Right atrium auricular region (tissue), 2 donors: Measurements from ENCODE around the gene LPIN2. TPM values are rescaled to one million over a fixed set of nuclear protein-coding genes. Genes with fewer than 3 reads are reported as not detected.

ENCODE experiments used
- DNase-seq: peaks from one replicate; pipeline ENCODE4 v3.0.0-alpha.2; 2019; ENCODE audit warnings: low spot score
- H3K27ac ChIP-seq, 2 donors: fragments of 200-600 bp; sonication (generic); 1 replicate in 1 of 2; 2 replicates in 1 of 2; pipeline ENCODE4 v1.5.1; 2016 to 2019
- H3K27me3 ChIP-seq, 2 donors: fragments of 200-600 bp; sonication (generic); one replicate each; pipeline versions ENCODE4 v1.5.1 to v1.6.0; 2017 to 2019
- H3K36me3 ChIP-seq: fragments of 200-600 bp; sonication (generic); one replicate; pipeline ENCODE4 v1.5.1; 2016
- H3K4me1 ChIP-seq, 2 donors: fragments of 200-600 bp; sonication (generic); one replicate each; pipeline versions ENCODE4 v1.5.1 to v1.6.0; 2017 to 2019
- H3K4me3 ChIP-seq, 2 donors: fragments of 200-600 bp; sonication (generic); 1 replicate in 1 of 2; 2 replicates in 1 of 2; pipeline ENCODE4 v1.5.1; 2017 to 2019; ENCODE audit warnings: mild to moderate bottlenecking in 1 of 2, moderate library complexity in 1 of 2
- H3K9me3 ChIP-seq, 2 donors: fragments of 200-600 bp; sonication (generic); one replicate each; pipeline ENCODE4 v1.5.1; 2019
- CTCF ChIP-seq, 2 donors: fragments of 200-600 bp; sonication (generic); IDR thresholded peaks; one replicate each; pipeline ENCODE4 v1.5.1; 2019; ENCODE audit warnings: antibody characterized with exemption in 2 of 2
- total RNA-seq, 2 donors: library from RNA; depleted of rRNA; stranded (reverse); fragments of >200 nt; gene quantifications; one replicate each; pipeline ENCODE4 v1.1.0, GENCODE V29; 2016

LPIN2 gene
- total RNA-seq, 2 donors from 2014 or later = 15.5 to 19.0 TPM

GRCh38 chr18:2969695-2970094, 43.2 kb downstream of the LPIN2 start:
- no peak for TF ChIP-seq CTCF (IDR thresholded peaks at IDR 0.05)
- DNase-seq = no peak
- H3K36me3 ChIP-seq = no peaks in the 10 kb centered on the region
- H3K4me1 ChIP-seq = peaks cover 0 to 63% of the 10 kb centered on the region in 2 donors
- H3K4me3 ChIP-seq = no peak overlapping the region
- H3K27me3 ChIP-seq = no peaks in the 10 kb centered on the region
- H3K27ac ChIP-seq = no peak overlapping the region
- H3K9me3 ChIP-seq = no peaks in the 10 kb centered on the region

- Histone ChIP-seq H3K9me3 (no peaks in the 10 kb centered on the region), H3K4me3 (no peak overlapping the region), H3K36me3 (no peaks in the 10 kb centered on the region), H3K27me3 (no peaks in the 10 kb centered on the region), H3K4me1 (peaks cover 0 to 60% of the 10 kb centered on the region in 2 donors), H3K27ac (peak overlapping the region in 1 of 2 donors; percentile 46)
- no peak for TF ChIP-seq CTCF (IDR thresholded peaks at IDR 0.05)
- DNase-seq = no peak
Observed at GRCh38 chr18:2968606-2969005, 44.3 kb downstream of the LPIN2 start.

GRCh38 chr18:2967820-2968219, 45.1 kb downstream of the LPIN2 start:
- Histone ChIP-seq H3K9me3 (no peaks in the 10 kb centered on the region), H3K36me3 (no peaks in the 10 kb centered on the region), H3K27me3 (no peaks in the 10 kb centered on the region), H3K4me3 (no peak overlapping the region), H3K27ac (peak overlapping the region; percentile 37 to 48), H3K4me1 (peaks cover 0 to 53% of the 10 kb centered on the region in 2 donors)
- TF ChIP-seq CTCF (IDR thresholded peaks at IDR 0.05) = no peak
- DNase-seq = no peak

GRCh38 chr18:2967357-2967756, 45.6 kb downstream of the LPIN2 start:
- H3K4me3 ChIP-seq = no peak overlapping the region
- no peak for TF ChIP-seq CTCF (IDR thresholded peaks at IDR 0.05)
- H3K9me3 ChIP-seq = no peaks in the 10 kb centered on the region
- no peak for DNase-seq
- no peaks in the 10 kb centered on the region for H3K27me3 ChIP-seq
- peaks cover 0 to 48% of the 10 kb centered on the region in 2 donors for H3K4me1 ChIP-seq
- no peak overlapping the region for H3K27ac ChIP-seq
- no peaks in the 10 kb centered on the region for H3K36me3 ChIP-seq

GRCh38 chr18:2966560-2966959, 46.4 kb downstream of the LPIN2 start:
- no peaks in the 10 kb centered on the region for H3K36me3 ChIP-seq
- H3K4me1 ChIP-seq = peaks cover 0 to 49% of the 10 kb centered on the region in 2 donors
- H3K27ac ChIP-seq = no peak overlapping the region
- H3K27me3 ChIP-seq = no peaks in the 10 kb centered on the region
- no peak for DNase-seq
- H3K4me3 ChIP-seq = no peak overlapping the region
- no peaks in the 10 kb centered on the region for H3K9me3 ChIP-seq
- TF ChIP-seq CTCF (IDR thresholded peaks at IDR 0.05) = no peak

GRCh38 chr18:2965797-2966196, 47.1 kb downstream of the LPIN2 start:
- no peak overlapping the region for H3K27ac ChIP-seq
- no peak for TF ChIP-seq CTCF (IDR thresholded peaks at IDR 0.05)
- no peak overlapping the region for H3K4me3 ChIP-seq
- H3K9me3 ChIP-seq = no peaks in the 10 kb centered on the region
- no peak for DNase-seq
- no peaks in the 10 kb centered on the region for H3K27me3 ChIP-seq
- H3K36me3 ChIP-seq = no peaks in the 10 kb centered on the region
- peaks cover 0 to 49% of the 10 kb centered on the region in 2 donors for H3K4me1 ChIP-seq
